HepG2 (cell line): Measurements from ENCODE around the gene ZNF83. TPM values are rescaled to one million over a fixed set of nuclear protein-coding genes. Genes with fewer than 3 reads are reported as not detected.

Experiments used
- ATAC-seq: fragments of 200-7000 bp; cut with Tn5 transposase; 3 replicates; pipeline ENCODE4 v1.9.1; 2020; ENCODE audit warnings: mild to moderate bottlenecking, moderate library complexity
- BruUV-seq: library from RNA; stranded (reverse); fragments of 400-500 nt; replicated peaks from 2 replicates; lab custom pipeline; 2021; lab: Mats Ljungman, UMichigan
- CTCF ChIA-PET: fragments of 300-600 bp; formaldehyde crosslinking; extraction: SDS; loops from one replicate; lab custom pipeline; 2021; ENCODE audit warnings: low total read pairs, inconsistent platforms, low intra/inter-chr PET ratio; lab: Yijun Ruan, JAX
- POLR2A ChIA-PET: fragments of 350-600 bp; sonication (Branson Sonifier 250); formaldehyde crosslinking; loops from one replicate; lab custom pipeline; 2020; ENCODE audit warnings: antibody characterized with exemption, inconsistent platforms; lab: Yijun Ruan, JAX
- DNase-seq: peaks from one replicate; pipeline ENCODE4 v3.0.0-alpha.2; 2015; ENCODE audit warnings: low spot score
- FAIRE-seq: peaks from 3 replicates; lab custom pipeline; 2011; peaks lifted over from hg19 to GRCh38; lab: Jason Lieb, UNC
- H2AFZ ChIP-seq: one replicate; pipeline ENCODE4 v1.6.1; 2011; ENCODE audit warnings: low read length, inconsistent platforms
- H3K27ac ChIP-seq: fragments of 300-600 bp; 3 replicates; pipeline ENCODE4 v1.8.0; 2011; ENCODE audit warnings: mixed run types, mild to moderate bottlenecking, mixed read lengths, low read length, inconsistent platforms; ENCODE audit not compliant: insufficient read depth; ENCODE audit errors: extremely low read length
- H3K27me3 ChIP-seq, 2 experiments: fragments of 200-600 bp in 1 of 2; 2 replicates in 1 of 2; 3 replicates in 1 of 2; pipeline versions ENCODE4 v1.6.0 to v1.8.0; 2011; ENCODE audit warnings: low read length in 2 of 2, mild to moderate bottlenecking in 2 of 2, moderate library complexity in 2 of 2, inconsistent platforms in 1 of 2; ENCODE audit not compliant: insufficient read depth in 2 of 2, control insufficient read depth in 1 of 2
- H3K36me3 ChIP-seq, 2 experiments: fragments of 200-600 bp in 1 of 2; replicated peaks in 1 of 2; 2 replicates in 1 of 2; 3 replicates in 1 of 2; pipeline versions ENCODE4 v1.5.1 to v1.8.0; 2011; ENCODE audit warnings: low read length in 2 of 2, inconsistent platforms in 1 of 2; ENCODE audit not compliant: insufficient read depth in 2 of 2, control insufficient read depth in 1 of 2
- H3K4me1 ChIP-seq: 2 replicates; pipeline ENCODE4 v1.5.1; 2012; ENCODE audit warnings: low read length, inconsistent platforms; ENCODE audit not compliant: insufficient read depth
- H3K4me2 ChIP-seq: 2 replicates; pipeline ENCODE4 v1.6.0; 2011; ENCODE audit warnings: low read depth, low read length, inconsistent platforms
- H3K4me3 ChIP-seq, 3 experiments: fragments of 200-600 bp in 1 of 3; sonication (generic), shearing (Covaris generic) in 1 of 3; replicated peaks in 1 of 3; 2 replicates each; pipeline ENCODE4 v1.5.1; 2011 to 2016; ENCODE audit warnings: low read length in 3 of 3, inconsistent platforms in 2 of 3, low read depth in 2 of 3, mild to moderate bottlenecking in 2 of 3, control low read depth in 1 of 3, mixed read lengths in 1 of 3; ENCODE audit not compliant: insufficient read depth in 1 of 3
- H3K79me2 ChIP-seq: one replicate; pipeline ENCODE4 v1.6.1; 2011; ENCODE audit warnings: low read length, inconsistent platforms; ENCODE audit not compliant: insufficient read depth
- H3K9ac ChIP-seq: 2 replicates; pipeline ENCODE4 v1.6.0; 2011; ENCODE audit warnings: mild to moderate bottlenecking, low read depth, low read length, inconsistent platforms; ENCODE audit not compliant: insufficient read depth
- H3K9me3 ChIP-seq: 2 replicates; pipeline ENCODE4 v1.5.1; 2012; ENCODE audit warnings: mild to moderate bottlenecking, low read length
- H4K20me1 ChIP-seq: 2 replicates; pipeline ENCODE4 v1.6.0; 2011; ENCODE audit warnings: inconsistent platforms, mild to moderate bottlenecking, low read length, moderate library complexity; ENCODE audit not compliant: insufficient read depth
- AKAP8 ChIP-seq: sonication (generic); formaldehyde crosslinking; IDR thresholded peaks from 2 replicates; pipeline ENCODE4 v1.5.1; 2020; ENCODE audit warnings: mild to moderate bottlenecking, missing genetic modification reagents
- DPF2 ChIP-seq: sonication (generic); formaldehyde crosslinking; IDR thresholded peaks from 2 replicates; pipeline ENCODE4 v1.4.0; 2020; ENCODE audit warnings: mild to moderate bottlenecking, low read depth, missing genetic modification reagents, borderline replicate concordance
- FOXM1 ChIP-seq: sonication (generic); formaldehyde crosslinking; IDR thresholded peaks from 2 replicates; pipeline ENCODE4 v1.5.0; 2020; ENCODE audit warnings: missing genetic modification reagents
- FOXP4 ChIP-seq: sonication (generic); formaldehyde crosslinking; IDR thresholded peaks from 2 replicates; pipeline ENCODE4 v1.4.0; 2020; ENCODE audit warnings: missing genetic modification reagents
- HNRNPL ChIP-seq: fragments of 200-400 bp; formaldehyde crosslinking; IDR thresholded peaks from 2 replicates; pipeline ENCODE4 v1.6.1; 2017; ENCODE audit warnings: mild to moderate bottlenecking, low read depth, low read length
- HNRNPLL ChIP-seq: fragments of 200-400 bp; formaldehyde crosslinking; IDR thresholded peaks from 2 replicates; pipeline ENCODE4 v1.6.1; 2017; ENCODE audit warnings: mild to moderate bottlenecking, low read depth, low read length; ENCODE audit not compliant: poor library complexity, severe bottlenecking
- KDM3A ChIP-seq: IDR thresholded peaks from 2 replicates; pipeline ENCODE4 v1.6.1; 2018; ENCODE audit warnings: low read depth, missing compliant biosample characterization
- RFXANK ChIP-seq: IDR thresholded peaks from 2 replicates; pipeline ENCODE4 v1.6.1; 2016
- YY1 ChIP-seq: IDR thresholded peaks from 2 replicates; pipeline ENCODE4 v1.6.1; 2011; ENCODE audit warnings: low read length, low read depth, moderate library complexity, mild to moderate bottlenecking; ENCODE audit not compliant: insufficient read depth, insufficient replicate concordance
- ZBTB44 ChIP-seq: sonication (generic); formaldehyde crosslinking; IDR thresholded peaks from 2 replicates; pipeline ENCODE4 v1.4.0; 2020; ENCODE audit warnings: missing genetic modification reagents
- ZNF772 ChIP-seq: sonication (generic); formaldehyde crosslinking; IDR thresholded peaks from 2 replicates; pipeline ENCODE4 v1.5.0; 2020; ENCODE audit warnings: mild to moderate bottlenecking, missing genetic modification reagents
- WGBS: methylation state at CpG from one replicate; pipeline ENCODE4 v1.1.6; 2017; ENCODE audit warnings: low lambda C conversion rate; 5-methylcytosine and 5-hydroxymethylcytosine counted together
- in situ Hi-C: cut with HindIII; loops from 2 replicates; pipeline ENCODE4 v1.10.0; 2017; ENCODE audit warnings: low pct_unique_long_range_greater_than_20kb; ENCODE audit not compliant: extremely low pct_ligation_motif_present
- intact Hi-C: fragments of 100-400 bp; cut with micrococcal nuclease; formaldehyde crosslinking; loops from one replicate; pipeline ENCODE4 v1.10.0; 2022; ENCODE audit not compliant: unreplicated experiment
- polyA plus RNA-seq, 8 experiments: library from polyadenylated mRNA; depleted of rRNA in 3 of 8; stranded (reverse) in 7 of 8; unstranded in 1 of 8; fragments of >200 nt; fragmentation: Illumina TruSeq in 4 of 8; extraction: Trizol in 4 of 8; gene quantifications; 2 replicates each; pipeline versions ENCODE4 v1.2.1 to v1.2.3, GENCODE V29; 2011 to 2016; ENCODE audit warnings: low read depth in 4 of 8, missing spikeins in 1 of 8, mixed read lengths in 1 of 8; ENCODE audit not compliant: insufficient read depth in 1 of 8
- total RNA-seq, 5 experiments: library from RNA; depleted of rRNA; stranded (reverse); fragments of >200 nt; fragmentation: Illumina TruSeq; extraction: Trizol; gene quantifications; 2 replicates each; pipeline ENCODE4 v1.2.3, GENCODE V29; 2016; ENCODE audit warnings: low read depth in 1 of 5
- TF ChIP-seq, protein P1 (sequence below), 2 experiments: fragments of 450-650 bp in 1 of 2; sonication (generic) in 1 of 2; formaldehyde crosslinking in 1 of 2; IDR thresholded peaks; 2 replicates each; pipeline versions ENCODE4 v1.6.1 to v1.8.0; 2016 to 2022; ENCODE audit warnings: antibody characterized with exemption in 1 of 2, mild to moderate bottlenecking in 1 of 2, missing genetic modification reagents in 1 of 2

ZNF83 gene
- total and polyA plus RNA-seq, 2 of the 13 experiments (the other 11 are each of a cell fraction or from before 2014, with no cell fraction given): 20.4 to 44.5 TPM

GRCh38 chr19:52653161-52653560, 15.0 kb upstream of the ZNF83 start:
- in situ Hi-C loops: no loop called here
- H4K20me1 ChIP-seq: no peaks in the 10 kb centered on the region
- H3K27ac ChIP-seq: no peak overlapping the region
- intact Hi-C loops: no loop called here
- DNase-seq: no peak
- FAIRE-seq: no peak
- H3K9me3 ChIP-seq: peaks cover 57% of the 10 kb centered on the region
- CTCF ChIA-PET: no interaction called here
- no peaks in the 10 kb centered on the region for H3K79me2 ChIP-seq
- H2AFZ ChIP-seq: no peak overlapping the region
- H3K27me3 ChIP-seq: no peaks in the 10 kb centered on the region
- ATAC-seq: no peak
- H3K4me3 ChIP-seq: no peak overlapping the region
- 61% methylated on average over 4 of the region's 4 CpGs for WGBS
- H3K4me1 ChIP-seq: peaks cover 4% of the 10 kb centered on the region
- BruUV-seq: no TSS peak
- no peak overlapping the region for H3K4me2 ChIP-seq
- peaks cover 2 to 30% of the 10 kb centered on the region in 2 experiments; a peak in 3 of 5 replicates for H3K36me3 ChIP-seq
- no peak overlapping the region for H3K9ac ChIP-seq
- POLR2A ChIA-PET: no interaction called here
- TF ChIP-seq DPF2 (CRISPR knock-in tag): no peak
- no peak for TF ChIP-seq ZNF772 (CRISPR knock-in tag)
- TF ChIP-seq KDM3A: no peak
- TF ChIP-seq RFXANK (CRISPR knock-in tag): no peak
- TF ChIP-seq HNRNPL: no peak
- no peak for TF ChIP-seq FOXP4 (CRISPR knock-in tag)
- no peak for TF ChIP-seq HNRNPLL
- TF ChIP-seq YY1: no peak
- no peak for TF ChIP-seq FOXM1 (CRISPR knock-in tag)
- TF ChIP-seq, protein P1, sequence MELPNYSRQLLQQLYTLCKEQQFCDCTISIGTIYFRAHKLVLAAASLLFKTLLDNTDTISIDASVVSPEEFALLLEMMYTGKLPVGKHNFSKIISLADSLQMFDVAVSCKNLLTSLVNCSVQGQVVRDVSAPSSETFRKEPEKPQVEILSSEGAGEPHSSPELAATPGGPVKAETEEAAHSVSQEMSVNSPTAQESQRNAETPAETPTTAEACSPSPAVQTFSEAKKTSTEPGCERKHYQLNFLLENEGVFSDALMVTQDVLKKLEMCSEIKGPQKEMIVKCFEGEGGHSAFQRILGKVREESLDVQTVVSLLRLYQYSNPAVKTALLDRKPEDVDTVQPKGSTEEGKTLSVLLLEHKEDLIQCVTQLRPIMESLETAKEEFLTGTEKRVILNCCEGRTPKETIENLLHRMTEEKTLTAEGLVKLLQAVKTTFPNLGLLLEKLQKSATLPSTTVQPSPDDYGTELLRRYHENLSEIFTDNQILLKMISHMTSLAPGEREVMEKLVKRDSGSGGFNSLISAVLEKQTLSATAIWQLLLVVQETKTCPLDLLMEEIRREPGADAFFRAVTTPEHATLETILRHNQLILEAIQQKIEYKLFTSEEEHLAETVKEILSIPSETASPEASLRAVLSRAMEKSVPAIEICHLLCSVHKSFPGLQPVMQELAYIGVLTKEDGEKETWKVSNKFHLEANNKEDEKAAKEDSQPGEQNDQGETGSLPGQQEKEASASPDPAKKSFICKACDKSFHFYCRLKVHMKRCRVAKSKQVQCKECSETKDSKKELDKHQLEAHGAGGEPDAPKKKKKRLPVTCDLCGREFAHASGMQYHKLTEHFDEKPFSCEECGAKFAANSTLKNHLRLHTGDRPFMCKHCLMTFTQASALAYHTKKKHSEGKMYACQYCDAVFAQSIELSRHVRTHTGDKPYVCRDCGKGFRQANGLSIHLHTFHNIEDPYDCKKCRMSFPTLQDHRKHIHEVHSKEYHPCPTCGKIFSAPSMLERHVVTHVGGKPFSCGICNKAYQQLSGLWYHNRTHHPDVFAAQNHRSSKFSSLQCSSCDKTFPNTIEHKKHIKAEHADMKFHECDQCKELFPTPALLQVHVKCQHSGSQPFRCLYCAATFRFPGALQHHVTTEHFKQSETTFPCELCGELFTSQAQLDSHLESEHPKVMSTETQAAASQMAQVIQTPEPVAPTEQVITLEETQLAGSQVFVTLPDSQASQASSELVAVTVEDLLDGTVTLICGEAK (IDR thresholded peaks at IDR 0.05): no peak
- TF ChIP-seq, protein P1 (CRISPR knock-in tag; IDR thresholded peaks at IDR 0.05): no peak
- no peak for TF ChIP-seq ZBTB44 (CRISPR knock-in tag)
- no peak for TF ChIP-seq AKAP8 (CRISPR knock-in tag)
